Measurements from ENCODE around the gene ARFIP1.
"Not testable (repeated sequence)": the region's sequence is repeated elsewhere in the genome, so short reads cannot be mapped to it uniquely, and the experiment has no call there.

ARFIP1 gene

DNA sequence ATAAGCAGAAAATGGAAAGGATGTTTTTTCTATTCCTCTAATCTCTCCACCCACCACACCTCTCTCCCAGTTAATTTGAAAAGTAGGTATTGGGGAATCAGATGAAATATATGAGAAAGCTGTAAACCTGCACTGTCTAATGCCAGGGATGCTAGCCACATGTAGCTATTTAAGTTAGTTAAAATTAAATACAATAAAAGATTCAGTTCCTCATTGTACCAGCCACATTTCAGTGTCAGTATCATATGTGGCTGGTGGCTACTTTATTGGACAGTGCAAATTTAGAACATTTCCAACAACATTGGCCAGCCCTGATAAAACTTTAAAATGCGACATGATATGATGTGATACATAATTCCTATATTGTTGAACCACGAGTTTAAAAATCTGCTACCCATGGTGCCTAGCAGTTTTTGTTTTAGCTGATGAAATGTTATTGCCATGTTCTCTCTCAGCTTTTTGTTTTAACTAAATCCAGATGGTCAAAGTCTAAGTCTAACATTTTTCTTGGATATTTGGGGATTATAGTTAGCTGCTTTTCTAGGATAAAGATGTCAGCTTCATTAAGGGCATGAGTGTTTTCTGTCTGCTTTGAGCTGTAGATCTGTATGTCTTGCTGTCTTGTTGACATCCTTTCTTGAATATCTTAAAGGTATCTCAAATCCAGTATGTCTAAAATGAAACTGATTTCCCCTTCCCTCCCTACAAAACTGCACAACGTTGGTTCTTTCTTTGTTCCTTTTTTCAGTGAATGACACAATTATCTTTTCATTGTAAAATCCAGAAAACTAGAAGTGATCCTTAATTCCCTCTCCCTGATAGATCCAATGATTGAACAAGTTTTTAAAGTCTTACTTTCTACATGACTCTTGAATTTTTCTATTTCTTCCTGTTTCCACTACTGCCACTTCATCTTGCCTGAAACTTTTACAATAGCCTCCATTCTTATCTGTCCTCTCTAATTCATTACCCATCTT, 6.2 kb downstream of the ARFIP1 start:
- DNase-seq: peak; percentile 62

DNA sequence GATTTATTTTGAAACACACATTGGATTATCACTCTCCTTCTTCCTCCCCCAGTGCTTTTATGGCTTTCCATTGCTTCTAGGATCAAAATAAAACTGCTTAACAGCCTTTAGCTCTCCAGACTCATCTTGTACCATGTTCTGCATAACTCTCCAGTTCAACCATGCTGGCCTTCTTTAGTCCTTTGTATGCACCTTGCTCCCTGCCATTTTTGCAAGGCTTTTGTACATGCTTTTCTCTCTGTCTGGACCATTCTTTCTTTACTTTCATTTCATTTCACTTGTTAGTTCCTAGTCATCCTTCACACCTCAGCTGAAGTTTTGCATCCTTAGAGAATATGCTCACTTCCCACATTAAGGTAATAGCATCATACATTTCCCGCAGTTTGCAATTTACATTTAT, 6.9 kb downstream of the ARFIP1 start:
- no peak for DNase-seq

DNA sequence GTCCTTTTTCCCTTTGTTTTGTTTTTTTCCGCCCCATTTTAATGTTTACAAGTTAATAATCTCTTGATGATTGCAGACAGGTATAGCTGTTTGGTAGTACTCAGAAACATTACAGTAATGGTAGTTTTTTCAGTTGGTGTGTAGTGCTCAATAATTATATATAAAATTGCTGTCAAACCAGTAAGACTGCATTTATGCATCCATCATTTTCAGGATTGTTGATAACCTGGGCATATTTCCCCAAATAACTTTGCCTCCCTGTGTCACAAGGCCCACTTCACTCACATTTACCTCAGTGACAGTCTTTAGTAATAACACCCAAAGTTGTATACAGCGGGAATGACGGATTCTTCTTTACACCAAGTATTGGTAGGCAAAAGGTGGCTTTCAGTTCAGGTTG, 16.1 kb downstream of the ARFIP1 start:
- no peak for DNase-seq

DNA sequence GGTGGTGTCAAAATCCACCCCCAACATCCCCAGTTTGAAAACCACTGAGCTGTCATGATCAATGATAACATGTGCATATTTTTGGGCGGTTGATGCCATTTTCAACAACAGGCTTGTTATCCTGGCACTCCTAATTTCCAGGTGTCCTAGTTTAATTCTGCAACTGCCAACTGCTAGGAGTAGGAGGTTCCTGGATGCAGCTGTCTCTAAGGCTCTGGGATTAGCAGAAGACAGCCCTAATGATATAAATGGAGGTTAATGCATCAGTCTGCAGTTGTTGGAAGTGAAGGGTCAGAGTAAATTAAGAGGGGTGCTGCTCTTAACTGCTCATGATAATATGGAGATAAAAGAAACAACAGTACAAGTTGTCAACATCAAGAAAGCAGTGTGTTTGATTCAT, 23.8 kb downstream of the ARFIP1 start:
- DNase-seq: no peak

DNA sequence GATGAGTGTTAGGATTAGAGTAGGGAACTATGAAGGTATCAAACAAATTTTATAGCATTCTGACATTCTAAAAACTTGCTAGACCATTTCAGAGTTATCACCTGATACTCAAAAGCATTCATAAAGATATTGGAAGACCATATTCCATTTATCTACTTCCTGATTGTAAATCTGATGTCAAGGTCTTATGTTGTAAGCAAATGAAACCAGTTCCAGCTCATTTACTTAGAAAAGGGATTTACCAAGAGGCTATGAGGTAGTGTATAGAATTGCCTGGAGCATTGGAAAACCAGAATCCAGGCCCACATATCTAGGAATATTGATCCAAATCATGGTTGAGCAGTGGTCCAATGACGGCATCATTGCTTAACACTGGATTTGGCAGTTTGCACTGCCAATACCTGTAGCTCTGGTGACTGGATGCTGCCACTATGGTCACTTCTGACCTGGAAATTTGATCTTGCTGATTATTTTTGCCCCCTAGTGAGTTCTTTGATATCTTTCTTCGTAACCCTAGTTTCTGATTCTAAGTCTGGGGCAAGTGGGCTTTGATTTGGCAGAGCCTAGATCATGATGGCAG, 25.4 kb downstream of the ARFIP1 start:
- DNase-seq: no peak

DNA sequence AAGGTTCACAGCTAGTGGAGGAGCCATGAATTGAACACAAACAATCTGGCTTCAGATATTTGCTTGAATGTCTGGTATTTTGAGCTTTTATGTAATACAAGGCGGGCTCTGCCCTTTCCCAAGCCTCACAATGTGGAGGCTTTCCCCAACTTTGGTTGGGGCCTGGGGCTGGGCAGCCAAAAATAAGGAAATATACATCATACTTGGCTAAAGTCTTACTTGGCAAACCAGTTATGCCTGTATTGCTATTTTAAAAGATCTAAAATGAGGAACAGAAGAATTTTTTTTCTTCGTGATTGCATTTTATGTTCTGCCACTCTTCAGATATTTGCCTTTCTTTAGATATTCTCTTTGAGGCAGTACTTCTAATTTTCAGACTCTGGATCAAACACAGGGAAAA, 26.1 kb downstream of the ARFIP1 start:
- DNase-seq: peak; percentile 53

DNA sequence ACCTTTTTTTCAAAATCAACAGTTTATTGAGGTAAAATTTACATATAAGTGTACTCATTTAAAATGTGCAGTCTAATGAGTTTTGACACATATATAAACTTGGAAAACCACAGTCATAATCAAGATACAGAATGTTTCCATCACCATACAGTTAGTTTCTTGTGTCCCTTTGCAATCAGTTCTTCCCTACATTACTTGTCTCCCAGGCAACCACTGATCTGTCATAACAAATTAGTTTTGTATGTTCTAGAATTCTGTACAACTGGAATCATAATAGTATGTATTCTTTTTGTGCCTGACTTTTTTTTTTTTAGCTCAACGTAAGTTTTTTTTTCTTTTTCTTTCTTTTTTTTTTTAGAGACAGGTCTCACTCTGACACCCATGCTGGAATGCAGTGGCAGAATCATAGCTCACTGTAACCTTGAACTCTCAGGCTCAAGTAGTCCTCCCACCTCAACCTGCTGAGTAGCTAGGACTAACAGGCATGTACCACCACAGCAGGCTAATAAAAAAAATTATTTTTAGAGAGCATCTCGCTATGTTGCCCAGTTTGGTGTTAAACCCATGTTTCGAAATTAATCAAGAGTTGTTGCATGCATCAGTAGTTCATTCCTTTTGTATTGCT, 26.9 kb downstream of the ARFIP1 start:
- no peak for DNase-seq

DNA sequence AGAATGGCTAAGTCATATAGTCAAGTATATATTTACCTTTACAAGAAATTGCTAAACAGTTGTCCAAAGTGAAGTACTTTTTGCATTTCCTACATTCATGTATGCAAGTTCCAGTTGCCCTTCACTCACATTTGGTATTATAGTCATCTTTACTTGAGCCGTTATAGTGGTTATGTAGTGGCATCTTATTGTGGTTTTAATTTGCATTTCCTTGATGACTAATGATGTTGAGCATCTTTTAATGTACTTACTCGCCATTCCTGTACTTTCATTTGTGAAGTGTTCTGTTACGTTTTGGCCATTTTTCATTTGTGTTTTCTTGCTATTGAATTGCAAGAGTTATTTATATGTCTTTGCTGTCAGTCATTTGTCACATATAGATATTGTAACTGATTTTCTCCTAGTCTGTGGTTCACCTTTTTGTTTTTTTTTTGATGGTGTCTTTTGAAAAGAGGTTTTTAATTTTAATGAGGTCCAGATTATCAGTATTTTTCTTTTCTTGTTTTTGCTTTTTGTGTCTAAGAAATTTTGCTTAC, 27.6 kb downstream of the ARFIP1 start:
- DNase-seq: peak; percentile 64

DNA sequence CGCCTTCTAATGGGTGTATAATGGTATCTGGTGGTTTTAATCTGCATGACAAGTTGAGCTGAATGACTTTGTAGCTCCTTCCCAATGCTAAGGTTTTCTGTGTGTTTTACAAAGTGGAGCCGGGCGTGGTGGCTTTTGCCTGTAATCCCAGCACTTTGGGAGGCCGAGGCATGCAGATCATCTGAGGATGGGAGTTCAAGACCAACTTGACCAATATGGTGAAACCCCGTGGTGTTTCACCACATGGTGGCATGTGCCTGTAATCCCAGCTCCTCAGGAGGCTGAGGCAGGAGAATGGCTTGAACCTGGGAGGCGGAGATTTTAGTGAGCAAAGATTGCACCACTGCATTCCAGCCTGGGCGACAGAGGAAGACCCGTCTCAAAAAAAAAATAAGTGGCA, 28.9 kb downstream of the ARFIP1 start:
- DNase-seq: no peak

DNA sequence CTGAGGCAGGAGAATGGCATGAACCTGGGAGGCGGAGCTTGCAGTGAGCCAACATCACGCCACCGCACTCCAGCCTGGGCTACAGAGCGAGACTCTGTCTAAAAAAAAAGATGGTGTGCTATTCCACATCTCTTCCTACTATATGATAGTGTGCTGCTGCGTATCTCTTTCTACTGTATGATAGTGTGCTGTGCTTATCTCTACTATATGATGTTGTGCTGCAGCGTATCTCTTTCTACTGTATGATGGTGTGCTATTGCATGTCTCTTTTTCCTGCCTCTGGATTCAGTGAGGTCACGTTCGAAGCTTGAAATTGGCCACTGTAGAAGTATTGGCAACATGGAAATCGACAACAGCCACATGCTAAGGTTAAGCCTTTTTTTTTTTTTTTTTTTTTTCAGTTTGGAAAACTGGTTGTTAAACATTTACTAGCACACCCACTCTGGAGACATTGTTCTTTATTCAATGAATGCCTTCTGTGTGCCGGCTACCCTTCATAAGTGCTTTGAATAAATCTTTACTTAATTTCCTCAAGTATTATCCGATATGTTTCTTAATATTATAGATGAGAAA, 31.0 kb downstream of the ARFIP1 start:
- DNase-seq: no peak

DNA sequence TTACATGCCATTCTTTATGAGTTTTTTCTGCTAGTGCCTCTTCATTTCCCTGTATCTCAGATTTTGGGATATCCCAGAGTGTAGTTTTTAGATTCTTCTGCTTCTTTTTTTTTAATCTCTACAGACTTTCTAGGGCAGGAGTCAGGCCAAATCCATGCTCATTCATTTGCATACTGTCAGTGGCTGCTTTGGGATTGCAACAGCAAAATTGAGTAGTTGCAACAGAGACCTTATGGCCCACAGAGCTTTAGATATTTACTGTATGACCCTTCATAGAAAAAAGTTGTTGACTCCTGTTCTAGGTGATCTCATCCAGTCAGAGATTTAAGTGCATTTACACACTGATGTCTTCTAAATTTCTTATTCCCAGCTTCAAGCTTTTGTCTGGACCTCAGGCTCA, 35.3 kb downstream of the ARFIP1 start:
- peak; percentile 44 for DNase-seq

DNA sequence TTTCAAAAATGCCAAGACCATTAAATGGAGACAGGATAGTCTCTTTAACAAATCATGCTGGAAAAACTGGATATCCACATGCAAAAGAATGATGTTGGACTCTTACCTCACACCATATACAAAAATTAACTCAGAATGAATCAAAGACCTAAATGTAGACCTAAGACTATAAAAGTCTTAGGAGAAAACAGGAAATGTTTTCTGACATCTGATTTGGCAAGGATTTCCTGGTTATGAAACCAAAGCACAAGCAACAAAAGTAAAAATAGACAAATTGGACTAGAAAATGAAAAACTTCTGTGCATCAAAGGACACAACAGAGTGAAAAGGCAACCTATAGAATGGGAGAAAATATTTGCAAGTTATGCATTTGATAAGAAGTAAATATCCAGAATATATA, 37.6 kb downstream of the ARFIP1 start:
- peak; percentile 65 for DNase-seq

DNA sequence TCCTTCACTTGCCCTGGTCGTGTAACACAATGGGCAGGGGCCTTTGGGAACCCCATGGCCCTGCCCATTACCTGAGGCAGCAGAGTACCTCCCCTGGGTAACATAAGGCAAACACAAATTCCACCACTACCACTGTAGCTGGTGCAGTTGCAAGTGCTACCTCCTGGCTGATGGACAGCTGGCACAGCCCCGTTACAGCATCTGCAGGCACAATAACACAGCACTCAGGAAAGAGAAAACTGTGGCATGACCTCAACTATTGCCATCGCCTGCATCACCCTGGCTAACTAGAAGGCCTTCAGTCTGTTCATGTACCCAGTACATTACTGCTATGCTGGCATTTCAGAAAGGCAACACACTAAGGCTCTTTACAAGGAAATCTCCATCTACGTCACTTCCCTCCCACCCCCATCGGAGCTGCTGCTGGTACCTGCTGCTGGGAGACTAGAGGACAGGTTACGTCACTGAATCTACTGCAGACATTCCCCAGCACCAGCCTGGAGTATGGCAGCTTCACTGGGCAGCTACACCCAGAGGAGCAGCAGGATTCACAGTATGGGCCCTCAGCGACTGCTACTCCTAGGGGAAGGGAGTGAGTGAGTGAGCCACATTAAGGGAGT, 39.4 kb downstream of the ARFIP1 start:
- no peak for DNase-seq

DNA sequence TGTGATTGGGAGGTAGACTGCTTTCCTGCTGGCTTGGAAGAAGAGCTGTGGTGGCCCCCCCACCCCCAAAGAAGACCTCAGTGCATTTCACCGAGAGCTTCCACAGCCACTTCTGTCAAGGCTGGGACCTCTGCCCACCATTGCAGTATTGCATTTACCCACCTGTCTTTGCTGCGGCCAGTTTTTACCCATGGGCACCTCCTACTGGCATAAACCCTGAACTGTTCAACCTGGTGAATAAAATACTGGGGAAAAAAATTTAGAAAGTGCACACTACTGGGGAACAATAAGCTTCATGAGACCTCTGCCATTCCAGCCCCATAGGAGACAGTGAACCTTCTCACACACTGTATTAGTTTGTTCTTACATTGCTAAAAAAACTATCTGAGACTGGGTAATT, 40.3 kb downstream of the ARFIP1 start:
- no peak for DNase-seq

DNA sequence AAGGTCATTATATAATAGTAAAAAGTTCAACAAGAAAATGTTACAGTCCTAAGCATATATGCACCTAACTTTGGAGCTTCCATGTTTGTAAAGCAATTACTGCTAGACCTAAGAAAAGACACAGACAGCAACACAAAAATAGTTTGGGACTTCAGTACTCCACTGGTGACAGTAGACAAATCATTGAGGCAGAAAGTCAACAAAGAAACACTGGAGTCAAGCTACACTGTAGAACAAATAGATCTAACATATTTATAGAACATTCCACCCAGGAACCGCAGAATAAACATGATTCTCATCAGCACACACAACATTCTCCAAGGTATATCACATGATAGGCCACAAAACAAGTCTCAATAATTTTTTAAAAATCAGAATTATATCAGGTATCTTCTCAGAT, 42.6 kb downstream of the ARFIP1 start:
- no peak for DNase-seq

DNA sequence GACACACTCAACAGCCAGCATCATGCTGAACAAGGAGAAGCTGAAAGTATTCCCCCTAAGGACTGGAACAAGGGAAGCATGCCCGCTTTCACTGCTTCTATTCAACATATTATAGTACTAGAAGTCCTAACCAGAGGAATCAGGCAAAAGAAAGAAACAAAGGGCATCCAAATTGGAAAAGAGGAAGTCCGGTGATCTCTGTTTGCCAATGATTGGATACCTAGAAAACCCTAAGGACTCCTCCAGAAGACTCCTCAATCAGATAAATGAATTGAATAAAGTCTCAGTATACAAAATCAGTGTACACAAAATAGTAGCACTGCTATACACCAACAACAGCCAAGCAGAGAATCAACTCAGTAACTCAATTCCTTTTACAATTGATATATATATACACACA, 44.8 kb downstream of the ARFIP1 start:
- no peak for DNase-seq

DNA sequence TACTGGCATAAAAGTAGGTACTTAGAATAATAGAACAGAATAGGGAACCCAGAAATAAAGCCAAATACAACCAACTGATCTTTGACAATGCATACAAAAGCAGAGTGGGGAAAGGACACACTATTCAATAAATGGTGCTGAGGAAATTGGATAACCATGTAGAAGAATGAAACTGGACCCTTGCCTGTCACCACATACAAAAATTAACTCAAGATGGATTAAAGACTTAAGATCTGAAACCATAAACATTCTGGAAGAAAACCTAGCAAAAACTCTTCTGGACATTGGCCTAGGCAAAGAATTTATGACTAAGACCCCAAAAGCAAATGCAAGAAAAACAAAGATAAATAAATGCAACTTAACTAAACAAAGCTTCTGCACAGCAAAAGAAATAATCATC, 45.6 kb downstream of the ARFIP1 start:
- no peak for DNase-seq

DNA sequence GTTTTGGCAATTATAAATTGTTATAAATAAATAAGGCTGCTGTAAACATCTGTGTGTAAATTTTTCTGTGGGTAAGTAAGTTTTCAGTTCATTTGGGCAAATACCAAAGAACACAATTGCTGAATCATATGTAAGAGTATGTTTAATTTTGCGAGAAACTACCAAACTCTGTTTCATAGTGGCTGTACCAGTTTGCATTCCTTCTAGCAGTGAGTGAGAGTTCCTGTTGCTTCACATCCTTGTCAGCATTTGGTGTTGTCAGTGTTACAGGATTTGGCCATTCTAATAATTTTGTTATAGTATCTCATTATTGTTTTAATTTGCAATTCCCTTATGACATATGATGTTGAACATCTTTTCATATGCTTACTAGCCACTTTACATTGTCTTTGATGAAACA, 48.4 kb downstream of the ARFIP1 start:
- DNase-seq: no peak

DNA sequence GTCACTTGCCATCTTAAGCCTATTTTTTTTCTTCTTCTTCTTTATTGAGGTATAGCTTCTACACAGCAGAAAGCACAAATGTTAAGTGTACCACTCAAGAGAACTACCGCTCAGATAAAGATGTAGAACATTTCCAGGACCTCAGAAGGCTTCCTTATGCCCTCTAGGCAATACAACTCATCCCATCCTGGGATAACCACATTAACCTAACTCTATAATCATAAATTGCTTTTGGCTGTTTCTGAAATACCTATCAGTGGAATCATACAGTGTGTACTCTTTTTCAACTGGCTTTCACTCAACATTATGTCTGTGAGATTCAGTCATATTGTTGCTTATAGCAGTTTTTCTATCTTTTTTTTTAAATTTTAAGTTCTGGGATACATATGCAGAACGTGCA, 51.7 kb downstream of the ARFIP1 start:
- DNase-seq: no peak

DNA sequence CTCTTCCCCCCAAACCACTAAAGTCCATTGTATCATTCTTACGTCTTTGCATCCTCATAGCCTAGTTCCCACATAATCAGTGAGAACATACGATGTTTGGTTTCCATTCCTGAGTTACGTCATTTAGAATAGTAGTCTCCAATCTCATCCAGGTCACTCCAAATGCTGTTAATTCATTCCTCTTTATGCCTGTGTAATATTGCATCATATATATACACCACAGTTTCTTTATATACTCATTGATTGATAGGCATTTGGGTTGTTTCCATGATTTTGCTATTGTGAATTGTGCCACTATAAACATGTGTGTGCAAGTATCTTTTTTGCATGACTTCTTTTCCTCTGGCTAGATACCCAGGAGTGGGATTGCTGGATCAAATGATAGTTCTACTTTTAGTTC, 57.2 kb downstream of the ARFIP1 start:
- DNase-seq: no peak

DNA sequence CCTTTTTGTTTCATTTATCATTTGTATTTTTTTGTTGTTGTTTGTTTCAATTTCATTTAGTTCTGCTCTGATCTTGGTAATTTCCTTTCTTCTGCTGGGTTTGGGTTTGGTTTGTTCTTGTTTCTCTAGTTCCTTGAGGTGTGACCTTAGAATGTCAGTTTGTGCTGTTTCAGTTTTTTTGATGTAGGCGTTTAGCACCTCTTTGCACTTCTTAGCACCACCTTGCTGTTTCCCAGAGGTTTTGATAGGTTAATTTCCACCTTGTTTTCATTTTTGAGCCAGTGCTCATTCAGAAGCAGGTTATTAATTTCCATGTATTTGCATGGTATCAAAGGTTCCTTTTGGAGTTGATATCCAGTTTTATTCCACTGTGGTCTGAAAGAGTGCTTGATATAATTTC, 60.0 kb downstream of the ARFIP1 start:
- DNase-seq: not testable (repeated sequence)

DNA sequence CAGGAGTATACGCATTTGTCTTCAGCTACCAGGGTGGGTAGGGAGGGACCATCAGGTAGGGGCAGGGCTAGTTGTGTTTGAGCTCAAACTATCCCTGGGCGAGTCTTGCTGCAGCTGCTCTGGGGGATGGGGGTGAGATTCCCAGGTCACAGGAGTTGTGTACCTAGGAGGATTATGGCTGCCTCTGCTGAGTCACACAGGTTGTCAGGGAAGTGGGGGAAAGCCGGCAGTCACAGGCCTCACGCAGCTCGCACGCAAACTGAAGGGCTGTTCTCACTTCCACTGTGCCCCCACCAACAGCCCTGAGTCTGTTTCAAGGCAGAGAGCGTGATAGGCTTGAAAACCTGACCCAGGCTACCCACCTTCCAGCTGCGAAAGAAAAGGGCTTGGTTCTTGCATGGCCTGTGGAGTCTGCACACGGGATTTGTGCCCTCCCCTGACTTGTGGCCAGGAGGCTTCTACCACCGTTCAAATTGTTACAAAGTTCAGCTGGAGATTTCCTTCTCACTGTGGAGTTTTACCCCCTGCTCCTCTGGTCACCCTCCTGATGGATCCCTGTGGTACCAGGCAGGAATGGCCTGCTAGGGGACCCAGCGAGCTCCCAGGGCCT, 63.8 kb downstream of the ARFIP1 start:
- no peak for DNase-seq

DNA sequence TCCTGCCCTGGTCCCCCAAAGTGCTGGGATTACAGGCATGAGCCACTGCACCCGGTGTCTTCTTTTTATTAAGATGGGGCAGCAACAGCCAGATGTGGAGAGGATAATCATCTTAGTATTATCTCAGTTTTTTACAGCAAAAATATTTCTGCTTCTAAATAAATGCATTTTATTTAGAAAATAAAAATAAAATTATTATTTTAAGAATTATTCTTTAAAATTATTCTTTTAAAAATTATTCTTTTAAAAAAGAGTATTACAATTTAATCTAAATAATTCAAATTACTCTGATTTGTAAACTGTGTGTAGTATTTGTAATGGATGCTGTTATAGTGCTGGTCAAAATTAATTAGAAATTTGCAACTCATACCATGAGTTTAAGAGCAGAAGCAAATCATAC, 67.6 kb downstream of the ARFIP1 start:
- DNase-seq: no peak
